GM19035 (cell line): Measurements from ENCODE around the gene ZCCHC4.
A peak's percentile ranks its signal among the peaks of the same experiment; 100 is the strongest.

Source experiments
- ATAC-seq: cut with Tn5 transposase; IDR thresholded peaks from one replicate; pipeline ENCODE4 v1.9.1; 2021; ENCODE audit not compliant: unreplicated experiment

ZCCHC4 gene

GRCh38 chr4:25312496-25313200, at the start of gene ZCCHC4:
TSS of gene ZCCHC4 (plus strand) at chr4:25312774. CDS start at chr4:25312810, 36 bp downstream.
- peak; percentile 81 for ATAC-seq

DNA sequence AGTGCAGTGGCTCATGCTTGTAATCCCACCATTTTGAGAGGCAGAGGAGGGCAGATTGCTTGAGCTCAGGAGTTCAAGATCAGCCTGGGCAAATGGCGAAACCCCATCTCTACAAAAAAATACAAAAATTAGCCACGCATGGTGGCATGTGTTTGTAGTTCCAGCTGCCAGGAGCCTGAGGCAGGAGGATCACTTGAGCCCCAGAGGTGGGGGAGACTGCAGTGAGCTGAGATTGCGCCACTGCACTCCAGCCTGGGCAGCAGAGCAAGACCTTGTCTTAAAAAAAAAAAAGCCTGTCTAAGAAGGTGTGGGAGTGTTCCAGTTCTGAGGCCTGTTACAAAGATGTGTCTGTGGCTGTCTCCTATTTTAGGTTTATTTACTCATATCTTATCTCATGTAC, 40.7 kb upstream of the ZCCHC4 start:
- ATAC-seq = no peak

- ATAC-seq = no peak
Observed at GRCh38 chr4:25280210-25280609, 32.4 kb upstream of the ZCCHC4 start.

- no peak for ATAC-seq
Observed at GRCh38 chr4:25283948-25284347, 28.6 kb upstream of the ZCCHC4 start.

DNA sequence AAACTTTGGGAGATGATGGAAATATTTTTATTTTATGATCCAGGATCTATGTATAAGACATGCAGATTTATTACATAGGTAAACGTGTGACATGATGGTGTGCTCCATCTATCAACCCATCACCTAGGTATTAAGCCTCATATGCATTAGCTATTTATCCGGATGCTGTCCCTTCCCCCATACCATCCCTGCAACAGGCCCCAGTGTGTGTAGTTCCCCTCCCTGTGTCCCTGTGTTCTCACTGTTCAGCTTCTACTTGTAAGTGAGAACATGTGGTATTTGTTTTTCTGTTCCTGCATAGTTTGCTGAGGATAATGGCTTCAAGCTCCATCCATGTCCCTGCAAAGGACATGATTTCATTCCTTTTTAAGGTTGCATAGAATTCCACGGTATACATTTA, 28.1 kb upstream of the ZCCHC4 start:
- no peak for ATAC-seq

DNA sequence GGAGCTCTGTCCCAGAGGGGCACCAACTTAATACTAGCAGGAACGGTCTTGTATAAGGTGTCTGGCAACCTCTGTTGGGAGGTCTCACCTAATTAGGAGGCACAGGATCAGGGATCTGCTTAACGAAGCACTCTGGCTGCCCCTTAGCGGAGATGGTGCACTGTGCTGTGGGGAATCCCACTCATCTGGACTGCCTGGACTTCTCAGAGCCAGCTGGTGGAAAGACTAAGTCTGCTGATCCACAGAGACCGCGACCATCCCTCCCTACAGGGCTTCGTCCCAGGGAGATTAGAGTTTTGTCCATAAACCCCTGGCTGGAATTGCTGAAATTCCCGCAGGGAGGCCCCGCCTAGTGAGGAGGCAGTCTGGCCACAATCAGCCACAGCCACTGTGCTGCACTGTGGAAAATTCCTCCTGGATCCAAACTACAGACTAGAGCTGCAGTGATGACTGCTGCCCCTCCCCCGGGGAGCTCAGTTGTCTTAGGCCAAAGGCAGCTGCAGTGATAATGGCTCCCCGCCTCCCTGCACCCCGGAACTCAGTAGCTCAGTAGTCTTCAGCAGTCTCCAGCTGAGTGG, 22.0 kb upstream of the ZCCHC4 start:
- ATAC-seq = no peak

DNA sequence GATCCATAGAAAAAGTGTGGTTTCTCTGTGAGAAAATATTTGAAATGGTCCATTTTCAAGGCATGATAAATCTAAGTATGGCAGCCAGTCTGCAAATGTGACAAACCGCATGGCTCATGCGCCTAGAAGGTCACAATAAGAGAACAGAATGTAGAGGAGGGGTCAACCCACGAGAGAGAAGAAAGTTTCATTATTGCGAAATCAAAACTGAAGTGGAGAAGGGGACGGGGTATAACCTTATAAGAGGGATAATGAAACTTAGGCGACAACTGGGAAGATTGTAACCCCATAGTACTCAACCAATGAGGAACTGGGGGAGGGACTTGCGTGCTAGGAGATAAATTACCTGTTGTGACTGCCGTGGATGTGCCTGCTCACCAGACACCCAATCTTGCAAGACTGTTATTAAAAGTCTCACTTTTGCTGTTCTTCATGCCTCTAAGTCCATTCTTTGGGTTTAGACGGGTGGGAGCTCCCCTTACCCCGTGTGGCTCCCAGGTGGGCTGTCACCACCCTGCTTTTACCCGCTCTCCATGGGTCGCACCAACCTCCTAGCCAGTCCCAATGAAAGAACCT, 21.3 kb upstream of the ZCCHC4 start:
- no peak for ATAC-seq

- ATAC-seq = no peak
Observed at GRCh38 chr4:25297528-25298242, 14.9 kb upstream of the ZCCHC4 start.

DNA sequence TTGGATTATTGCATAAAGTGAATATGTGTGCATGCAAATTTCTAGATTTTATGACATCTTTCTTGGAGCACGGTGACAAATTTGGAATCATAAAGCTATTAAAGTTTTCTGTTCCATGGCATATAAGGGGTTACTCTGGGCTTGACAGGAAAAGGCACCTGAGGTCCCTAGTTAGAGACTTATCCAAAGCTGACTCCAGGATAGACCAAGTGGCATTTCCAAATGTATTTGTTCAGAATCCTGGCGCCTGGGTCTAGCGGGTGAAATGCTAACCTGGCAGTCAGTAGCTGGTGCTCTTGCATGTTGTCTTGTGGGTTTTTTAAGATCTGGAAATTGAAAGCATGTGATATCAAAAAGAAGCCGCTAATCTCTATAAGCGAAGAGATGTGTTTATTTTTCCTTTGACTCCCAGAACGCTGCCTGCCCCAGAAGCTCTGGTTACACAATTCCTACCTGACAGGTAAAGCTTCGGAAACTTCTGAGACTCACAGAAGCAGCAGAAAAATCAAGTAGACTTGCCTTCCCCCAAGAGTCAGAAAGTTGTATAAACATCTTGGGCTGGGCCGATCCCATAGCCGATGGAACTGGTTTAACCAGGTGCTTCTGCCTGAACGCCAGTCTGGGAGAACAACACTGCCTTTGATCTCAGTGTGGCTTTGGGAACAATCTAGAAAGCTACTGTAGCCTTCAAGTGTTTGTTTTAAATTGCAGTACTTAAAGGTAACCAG, 12.9 kb upstream of the ZCCHC4 start:
- ATAC-seq = no peak

- ATAC-seq = no peak
Observed at GRCh38 chr4:25301471-25301870, 11.1 kb upstream of the ZCCHC4 start.

DNA sequence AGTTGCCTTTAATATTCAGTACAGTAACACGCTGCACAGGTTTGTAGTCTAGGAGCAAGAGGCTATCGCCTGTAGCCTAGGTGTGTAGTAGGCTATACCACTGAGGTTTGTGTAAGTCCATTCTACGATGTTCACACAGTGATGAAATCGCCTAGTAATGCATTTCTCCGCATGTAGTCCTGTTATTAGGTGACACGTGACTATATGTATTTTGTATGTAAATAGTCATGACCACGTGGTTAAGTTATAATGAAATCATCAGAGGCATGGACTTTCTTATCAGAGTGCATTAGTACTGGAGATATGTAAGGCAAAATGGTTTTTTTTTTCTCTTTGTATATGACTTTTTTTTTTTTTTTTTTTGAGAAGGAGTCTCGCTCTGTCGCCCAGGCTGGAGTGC, 9.9 kb upstream of the ZCCHC4 start:
- no peak for ATAC-seq

- no peak for ATAC-seq
Observed at GRCh38 chr4:25303578-25303977, 9.0 kb upstream of the ZCCHC4 start.

GRCh38 chr4:25306518-25307057, 6.0 kb upstream of the ZCCHC4 start:
- no peak for ATAC-seq

- no peak for ATAC-seq
Observed at GRCh38 chr4:25307596-25307995, 5.0 kb upstream of the ZCCHC4 start.

DNA sequence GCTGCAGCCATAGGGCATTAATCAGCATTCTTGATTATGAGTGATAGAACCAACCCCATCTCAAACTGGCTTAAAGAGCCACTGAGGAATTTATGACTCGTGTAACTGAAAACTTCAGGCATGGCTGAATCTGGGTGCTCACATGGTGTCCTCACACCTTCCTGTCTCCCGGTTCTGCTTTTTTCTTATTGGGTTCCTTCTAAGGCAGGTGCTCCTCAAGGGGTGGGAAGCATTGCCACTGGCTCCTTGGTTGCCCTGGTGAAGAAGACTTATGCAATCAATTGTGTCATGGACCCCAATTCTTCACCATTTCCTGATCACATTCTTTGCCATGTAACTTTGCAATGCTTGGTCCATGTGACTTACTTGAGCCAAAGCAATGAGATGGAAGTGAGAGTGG, 4.3 kb upstream of the ZCCHC4 start:
- ATAC-seq = no peak

DNA sequence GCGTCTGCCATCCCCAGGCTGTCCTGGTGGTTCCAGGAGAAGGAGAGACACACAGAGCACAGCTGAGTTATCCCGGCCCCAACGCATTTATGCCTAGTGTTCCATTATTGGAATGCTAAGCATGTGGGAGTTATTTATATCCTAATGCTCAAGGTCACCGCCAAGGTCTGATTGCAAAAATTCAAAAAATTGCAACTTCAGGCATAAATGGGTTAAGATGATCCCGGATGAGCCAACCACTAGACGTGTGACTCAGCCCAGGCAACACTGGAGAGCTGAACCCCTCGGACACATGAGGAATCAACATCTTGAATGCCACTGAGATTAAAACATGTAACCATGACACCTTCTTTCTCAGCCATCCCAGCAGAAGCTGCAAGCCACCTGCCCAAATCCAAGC, 3.8 kb upstream of the ZCCHC4 start:
- ATAC-seq = no peak

DNA sequence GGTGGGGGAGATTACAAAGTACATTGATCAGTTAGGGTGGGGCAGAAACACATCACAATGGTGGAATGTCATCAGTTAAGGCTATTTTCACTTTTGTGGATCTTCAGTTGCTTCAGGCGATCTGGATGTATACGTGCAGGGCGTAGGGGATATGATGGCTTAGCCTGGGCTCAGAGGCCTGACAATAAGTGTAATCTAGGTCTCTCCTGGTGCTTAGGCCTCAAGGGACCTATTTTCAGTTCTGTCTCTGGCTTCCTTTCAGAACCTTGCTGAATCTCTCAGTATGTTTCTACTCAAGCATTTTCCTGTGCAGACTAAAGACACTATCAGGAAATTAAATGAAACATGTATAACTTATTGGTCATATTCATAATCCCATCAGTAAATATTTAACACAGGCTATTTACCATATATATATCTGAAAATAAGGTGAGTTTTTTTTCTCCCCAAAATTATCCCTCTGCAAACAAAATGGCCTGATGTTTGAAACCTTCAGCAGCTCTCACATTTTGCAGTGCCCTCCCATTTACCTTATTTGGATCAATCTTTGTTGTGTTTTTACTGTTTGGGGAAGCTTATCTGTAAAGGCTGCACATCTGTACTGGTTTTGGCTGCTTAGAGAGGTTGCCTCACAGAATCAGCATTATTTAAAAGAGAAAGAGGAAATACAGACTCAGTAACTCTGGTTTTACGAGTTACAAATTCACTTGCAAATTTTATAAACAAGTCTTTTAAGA, 2.3 kb upstream of the ZCCHC4 start:
- ATAC-seq = peak; percentile 40

GRCh38 chr4:25310803-25311166, 1.8 kb upstream of the ZCCHC4 start:
- peak; percentile 17 for ATAC-seq

DNA sequence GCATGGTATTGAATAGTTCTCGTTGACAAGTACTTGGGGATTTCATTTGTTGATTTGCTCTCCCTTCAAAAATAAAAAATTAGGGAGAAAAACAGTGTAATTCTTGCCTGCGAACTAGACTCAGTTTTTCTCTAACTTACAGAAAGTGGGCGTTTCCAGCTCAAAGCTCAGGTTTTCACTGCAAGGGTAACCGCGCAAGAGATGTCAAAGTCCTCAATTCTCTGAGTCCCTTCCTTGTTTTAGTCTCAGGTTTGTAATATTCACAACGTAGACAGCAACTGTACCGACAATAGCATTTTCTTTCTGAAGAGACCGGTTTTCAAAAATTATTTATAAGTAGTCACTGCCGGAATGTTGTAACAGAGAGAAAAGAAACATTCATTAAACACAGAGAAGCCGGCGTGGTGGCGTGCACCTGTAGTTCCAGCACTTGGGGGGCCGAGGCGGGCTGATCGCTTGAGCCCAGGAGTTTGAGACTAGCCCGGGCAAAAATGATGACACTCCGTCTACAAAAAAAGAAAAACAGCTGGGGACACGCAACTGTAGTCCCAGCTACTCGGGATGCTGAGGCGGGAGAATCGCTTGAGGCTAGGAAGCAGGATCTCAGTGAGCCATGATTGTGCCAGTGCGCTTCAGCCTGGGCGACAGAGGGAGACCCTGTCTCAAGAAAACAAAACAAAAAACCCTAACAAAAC, 774 bp downstream of the ZCCHC4 start:
- no peak for ATAC-seq

DNA sequence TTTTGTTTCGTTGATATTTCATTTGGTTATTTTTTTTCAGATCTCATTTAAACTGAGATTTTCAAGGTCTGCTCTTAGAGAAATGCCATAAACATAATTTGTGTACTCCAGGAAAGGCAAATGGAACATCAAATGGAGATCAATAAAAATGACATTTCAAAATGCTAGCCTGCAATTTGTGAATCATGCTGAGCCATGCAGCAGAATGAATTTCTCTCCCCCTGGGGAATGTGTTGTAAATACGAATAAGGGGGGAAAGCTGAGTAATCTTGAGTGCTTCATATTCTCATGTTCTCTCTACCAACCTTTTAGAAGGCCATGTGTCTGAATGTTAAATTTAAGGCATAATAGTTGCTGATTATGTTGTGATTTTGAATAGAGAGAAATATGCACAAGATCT, 7.8 kb downstream of the ZCCHC4 start:
- no peak for ATAC-seq
